ENCODE measurements around the gene ROBO3.

ROBO3 gene

GRCh38 chr11:124930799-124931198, 65.6 kb downstream of the ROBO3 start:
- no peak for DNase-seq

All from stimulated activated naive CD4-positive, alpha-beta T cell treated with Interleukin-2 at 50 U/mL for 16 hours (primary cell).